GM21528 (cell line): ENCODE results near the gene BABAM2.

Experiments
- ATAC-seq: cut with Tn5 transposase; IDR thresholded peaks from one replicate; pipeline ENCODE4 v1.9.1; 2021; ENCODE audit warnings: mild to moderate bottlenecking, moderate library complexity; ENCODE audit not compliant: unreplicated experiment, low FRiP score

BABAM2 gene

DNA sequence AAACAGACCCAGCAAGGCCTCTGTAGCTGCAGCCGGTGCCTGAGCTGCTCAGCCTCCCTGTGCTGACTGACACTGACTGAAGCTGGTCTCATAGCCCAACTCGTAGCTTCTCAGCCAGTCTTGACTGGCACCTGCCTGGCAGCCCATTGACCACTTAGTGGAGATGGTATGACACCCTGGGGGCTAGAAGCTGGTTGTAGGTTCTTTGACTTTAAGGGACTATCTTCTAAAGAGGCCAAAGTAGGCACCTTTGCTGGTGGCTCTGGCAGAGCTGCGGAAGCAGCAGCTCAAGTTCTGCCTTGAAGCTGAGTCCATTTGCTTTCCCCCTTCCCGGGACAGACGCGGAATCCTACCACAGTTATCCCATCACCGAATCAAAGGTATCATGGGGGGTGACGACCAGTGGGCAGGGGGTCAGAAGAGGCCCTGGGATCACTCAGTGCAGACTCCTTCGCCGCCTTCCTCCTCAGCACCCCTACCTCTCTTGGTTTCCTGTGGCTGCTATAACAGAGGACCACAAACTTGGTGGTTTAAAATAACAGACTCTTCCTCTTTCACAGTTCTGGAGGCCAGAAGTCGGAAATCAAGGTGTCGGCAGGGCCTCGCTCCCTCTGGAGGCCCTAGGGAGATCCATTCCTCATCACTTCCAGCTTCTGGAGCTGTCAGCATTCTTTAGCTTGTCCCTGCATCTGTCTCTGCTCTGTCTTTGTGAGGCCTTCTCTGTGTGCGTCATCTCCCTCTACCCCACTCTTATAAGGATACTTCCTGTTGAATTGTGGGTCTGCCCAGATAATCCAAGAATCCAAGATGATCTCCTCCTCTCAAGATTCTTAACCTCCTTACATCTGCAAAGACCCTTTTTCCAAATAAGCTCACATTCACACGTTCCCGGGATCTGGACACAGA, 488.4 kb downstream of the BABAM2 start:
- no peak for ATAC-seq

DNA sequence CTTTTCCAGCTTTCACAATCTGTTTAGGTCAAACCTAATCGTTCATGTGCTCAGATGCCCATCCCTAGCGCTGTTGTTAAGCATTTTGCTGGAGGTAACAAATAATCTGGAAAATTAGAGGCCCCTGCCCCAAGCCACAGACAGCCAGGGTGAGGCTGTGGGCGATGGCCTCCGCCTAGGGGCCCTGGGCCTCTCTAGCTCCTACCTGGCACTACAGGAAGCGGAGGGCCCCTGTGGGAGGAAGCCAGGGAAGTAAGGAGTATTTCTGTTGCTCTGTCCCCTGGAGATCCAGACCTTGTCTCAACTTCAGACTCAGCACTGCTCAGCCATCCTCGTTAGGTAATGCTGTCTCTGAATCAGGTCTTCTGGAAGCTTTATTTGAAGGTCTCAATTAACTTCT, 489.7 kb downstream of the BABAM2 start:
- ATAC-seq, result no peak

DNA sequence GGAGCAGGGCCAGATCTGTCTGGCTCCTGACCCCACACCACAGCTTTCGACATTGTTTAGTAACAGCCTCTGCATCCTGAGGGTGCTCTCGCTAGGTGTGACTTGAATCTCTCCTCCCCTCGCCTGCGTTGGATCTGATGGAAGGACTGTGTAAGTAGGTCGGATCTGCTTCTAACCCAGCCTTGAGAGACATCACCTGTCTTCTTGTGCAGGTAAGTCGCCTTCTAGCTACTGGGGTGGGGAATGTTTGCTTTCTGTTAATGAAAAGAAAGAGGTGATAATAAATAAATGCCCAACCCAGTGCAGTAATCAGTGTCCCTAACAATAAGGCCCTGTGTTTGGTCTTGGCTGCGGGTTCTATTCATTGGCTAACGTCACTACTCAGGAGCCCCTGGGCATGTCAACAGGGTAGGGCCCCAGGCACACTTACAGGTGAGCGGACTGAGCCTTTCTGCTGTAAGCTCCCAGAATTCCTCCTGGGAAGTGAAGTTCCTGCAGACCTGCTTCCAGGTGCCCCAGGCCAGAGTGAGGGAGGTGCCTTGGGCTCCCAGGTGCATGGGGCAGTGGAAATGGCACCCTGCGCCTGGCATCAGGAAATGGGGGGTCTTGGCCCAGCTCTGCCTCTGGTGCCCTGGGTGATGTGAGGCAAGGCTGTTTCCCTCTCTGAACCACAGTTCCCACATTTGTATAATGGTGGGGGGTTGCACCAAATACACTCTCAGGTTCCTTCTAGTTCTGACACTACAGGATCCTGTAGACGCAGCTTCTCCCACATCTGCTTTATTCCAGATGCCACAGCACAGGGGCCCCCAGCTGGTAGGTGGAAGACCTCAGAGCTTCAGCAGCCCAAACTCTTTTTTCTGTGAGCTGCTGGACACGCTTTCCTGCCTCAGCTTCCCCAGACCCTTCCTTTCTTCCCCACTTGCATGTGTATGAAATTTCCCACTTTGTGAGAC, 491.0 kb downstream of the BABAM2 start:
- no peak for ATAC-seq

DNA sequence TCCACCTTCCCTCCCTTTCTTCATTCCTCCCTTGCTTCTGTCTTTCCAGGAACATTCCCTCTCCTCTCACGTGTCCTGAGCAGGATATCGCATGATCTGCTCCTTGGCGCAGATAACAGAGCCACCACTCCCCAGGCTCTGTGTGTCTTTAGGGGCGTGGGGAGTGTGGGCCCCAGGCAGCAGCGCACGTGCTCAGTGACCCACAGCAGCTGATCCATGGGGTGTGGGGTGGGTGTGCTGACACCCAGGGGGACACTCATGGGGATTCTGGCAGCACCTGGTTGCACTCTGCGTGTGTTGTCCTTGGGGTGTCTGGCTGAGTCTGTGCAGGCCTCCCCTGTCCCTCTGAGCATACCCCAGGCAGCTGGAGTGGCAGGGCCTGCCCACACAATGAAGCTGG, 492.2 kb downstream of the BABAM2 start:
- ATAC-seq, result no peak

DNA sequence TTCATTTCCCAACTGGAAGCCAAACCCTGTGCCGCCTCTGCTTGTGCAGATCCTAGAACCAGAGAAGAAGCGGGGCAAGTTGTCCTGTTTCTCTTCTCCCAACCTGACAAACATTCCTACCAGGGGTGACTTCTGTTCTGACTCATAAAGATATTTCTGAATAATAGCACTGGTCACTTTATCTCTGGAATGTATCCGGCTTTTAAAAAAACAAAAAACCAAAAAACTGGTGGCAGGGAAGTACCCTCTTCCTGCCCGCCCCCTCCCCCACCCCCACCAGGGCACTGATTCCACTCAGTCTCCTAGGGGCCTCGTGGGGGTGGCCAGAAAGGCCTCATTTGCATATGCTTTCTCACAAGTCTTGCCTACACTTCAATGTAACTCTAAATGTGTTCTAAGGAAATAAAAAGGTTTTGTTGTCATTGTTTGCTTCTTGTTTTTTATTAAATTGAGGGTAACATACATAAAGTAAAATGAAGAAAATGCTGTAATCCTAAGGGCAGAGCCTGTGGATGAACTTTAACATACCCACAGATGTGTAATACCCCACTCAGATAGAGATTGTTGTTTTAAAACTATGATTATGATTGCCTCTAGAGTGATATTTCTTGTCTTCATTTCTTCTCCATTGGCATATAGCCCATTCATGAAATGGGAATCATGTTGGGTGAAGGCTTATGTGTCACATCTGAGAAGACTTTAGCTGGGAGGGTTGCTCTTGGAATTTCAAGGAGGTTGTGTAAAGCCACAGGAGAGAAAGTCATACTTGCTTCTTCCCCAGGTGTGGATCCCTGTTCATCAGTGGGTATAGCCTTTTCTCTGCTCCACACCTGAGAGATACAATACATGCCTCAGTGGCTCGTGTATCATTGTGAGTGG, 496.8 kb downstream of the BABAM2 start:
- ATAC-seq, result no peak
